OCI-LY7 (cell line): ENCODE measurements around the gene OR2V1.
"Not testable (repeated sequence)": the region's sequence is repeated elsewhere in the genome, so short reads cannot be mapped to it uniquely, and the experiment has no call there.

Source experiments
- EZH2phosphoT487 ChIP-seq: fragments of 200-600 bp; sonication (generic); IDR thresholded peaks from 2 replicates; pipeline ENCODE4 v1.6.1; 2018; ENCODE audit warnings: low read depth, borderline replicate concordance, mild to moderate bottlenecking, mixed run types, antibody characterized with exemption, low read length, moderate library complexity, mixed read lengths
- TF ChIP-seq, protein P1 (sequence below): fragments of 200-600 bp; sonication (generic); conservative IDR thresholded peaks from 2 replicates; pipeline ENCODE4 v1.5.1; 2014; ENCODE audit warnings: mild to moderate bottlenecking, antibody characterized with exemption, low read length, moderate library complexity, mixed read lengths

DNA sequence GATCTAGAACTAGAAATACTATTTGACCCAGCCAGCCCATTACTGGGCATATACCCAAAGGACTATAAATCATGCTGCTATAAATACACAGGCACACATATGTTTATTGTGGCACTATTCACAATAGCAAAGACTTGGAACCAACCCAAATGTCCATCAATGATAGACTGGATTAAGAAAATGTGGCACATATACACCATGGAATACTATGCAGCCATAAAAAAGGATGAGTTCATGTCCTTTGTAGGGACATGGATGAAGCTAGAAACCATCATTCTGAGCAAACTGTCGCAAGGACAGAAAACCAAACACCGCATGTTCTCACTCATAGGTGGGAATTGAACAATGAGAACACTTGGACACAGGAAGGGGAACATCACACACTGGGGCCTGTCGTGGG, 35.8 kb downstream of the OR2V1 start:
- TF ChIP-seq, protein P1, sequence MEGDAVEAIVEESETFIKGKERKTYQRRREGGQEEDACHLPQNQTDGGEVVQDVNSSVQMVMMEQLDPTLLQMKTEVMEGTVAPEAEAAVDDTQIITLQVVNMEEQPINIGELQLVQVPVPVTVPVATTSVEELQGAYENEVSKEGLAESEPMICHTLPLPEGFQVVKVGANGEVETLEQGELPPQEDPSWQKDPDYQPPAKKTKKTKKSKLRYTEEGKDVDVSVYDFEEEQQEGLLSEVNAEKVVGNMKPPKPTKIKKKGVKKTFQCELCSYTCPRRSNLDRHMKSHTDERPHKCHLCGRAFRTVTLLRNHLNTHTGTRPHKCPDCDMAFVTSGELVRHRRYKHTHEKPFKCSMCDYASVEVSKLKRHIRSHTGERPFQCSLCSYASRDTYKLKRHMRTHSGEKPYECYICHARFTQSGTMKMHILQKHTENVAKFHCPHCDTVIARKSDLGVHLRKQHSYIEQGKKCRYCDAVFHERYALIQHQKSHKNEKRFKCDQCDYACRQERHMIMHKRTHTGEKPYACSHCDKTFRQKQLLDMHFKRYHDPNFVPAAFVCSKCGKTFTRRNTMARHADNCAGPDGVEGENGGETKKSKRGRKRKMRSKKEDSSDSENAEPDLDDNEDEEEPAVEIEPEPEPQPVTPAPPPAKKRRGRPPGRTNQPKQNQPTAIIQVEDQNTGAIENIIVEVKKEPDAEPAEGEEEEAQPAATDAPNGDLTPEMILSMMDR = not testable (repeated sequence)
- not testable (repeated sequence) for TF ChIP-seq EZH2phosphoT487
